GM19452 (cell line): ENCODE data around the gene GPR78.

Experiments used
- ATAC-seq: cut with Tn5 transposase; IDR thresholded peaks from one replicate; pipeline ENCODE4 v1.9.1; 2021; ENCODE audit not compliant: unreplicated experiment

GPR78 gene

DNA sequence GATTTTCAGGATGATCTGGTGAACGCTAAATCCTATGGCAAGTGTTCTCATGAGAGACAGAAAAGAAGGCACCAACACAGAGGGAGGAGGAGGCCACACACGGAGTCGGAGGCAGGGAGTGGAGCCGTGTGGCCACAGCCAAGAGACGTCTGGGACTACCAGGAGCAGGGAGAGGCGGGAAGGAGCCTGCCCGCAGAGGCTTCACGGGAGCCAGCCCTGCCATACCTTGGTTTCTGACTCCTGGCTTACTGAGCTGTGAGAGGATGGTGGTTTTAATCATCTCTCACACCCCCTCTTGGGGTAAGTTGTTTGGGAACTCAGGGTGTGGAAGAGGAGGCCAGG lies 33.5 kb upstream of the GPR78 start:
- no peak for ATAC-seq

DNA sequence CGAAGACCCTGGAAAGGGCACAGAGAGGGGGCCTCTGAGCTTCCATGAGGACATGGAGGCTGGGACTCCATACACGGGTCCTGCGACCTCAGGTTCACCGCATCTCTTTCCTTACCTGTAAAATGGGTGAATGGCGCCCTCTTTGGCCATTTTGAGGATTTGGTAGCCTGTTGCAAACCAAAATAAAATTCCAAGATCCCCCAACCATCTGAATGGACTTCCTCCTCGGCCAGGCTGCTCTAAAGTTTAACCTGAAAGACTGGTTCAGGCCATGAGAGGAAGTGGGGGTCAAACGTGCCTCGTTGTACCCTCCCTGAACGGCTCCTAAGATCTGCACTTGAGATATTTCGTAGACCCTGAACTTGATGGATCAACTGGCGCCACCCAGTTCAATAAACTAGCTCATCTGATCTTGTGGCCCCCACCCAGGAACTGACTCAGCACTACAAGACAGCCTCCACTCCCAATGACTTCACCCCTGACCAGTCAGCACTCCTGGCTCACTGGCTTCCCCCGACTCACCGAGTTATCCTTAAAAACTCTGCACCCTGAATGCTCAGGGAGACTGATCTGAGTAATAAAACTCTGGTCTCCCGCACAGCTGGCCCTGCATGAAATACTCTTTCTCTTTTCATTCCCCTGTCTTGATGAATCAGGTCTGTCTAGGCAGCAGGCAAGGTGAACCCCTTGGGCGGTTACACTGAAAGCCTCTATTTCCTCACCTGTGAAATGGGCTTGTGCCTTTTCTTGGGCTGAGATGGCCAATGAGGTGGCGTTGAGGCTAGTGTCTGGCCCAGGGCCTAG lies 32.9 kb upstream of the GPR78 start:
- no peak for ATAC-seq

DNA sequence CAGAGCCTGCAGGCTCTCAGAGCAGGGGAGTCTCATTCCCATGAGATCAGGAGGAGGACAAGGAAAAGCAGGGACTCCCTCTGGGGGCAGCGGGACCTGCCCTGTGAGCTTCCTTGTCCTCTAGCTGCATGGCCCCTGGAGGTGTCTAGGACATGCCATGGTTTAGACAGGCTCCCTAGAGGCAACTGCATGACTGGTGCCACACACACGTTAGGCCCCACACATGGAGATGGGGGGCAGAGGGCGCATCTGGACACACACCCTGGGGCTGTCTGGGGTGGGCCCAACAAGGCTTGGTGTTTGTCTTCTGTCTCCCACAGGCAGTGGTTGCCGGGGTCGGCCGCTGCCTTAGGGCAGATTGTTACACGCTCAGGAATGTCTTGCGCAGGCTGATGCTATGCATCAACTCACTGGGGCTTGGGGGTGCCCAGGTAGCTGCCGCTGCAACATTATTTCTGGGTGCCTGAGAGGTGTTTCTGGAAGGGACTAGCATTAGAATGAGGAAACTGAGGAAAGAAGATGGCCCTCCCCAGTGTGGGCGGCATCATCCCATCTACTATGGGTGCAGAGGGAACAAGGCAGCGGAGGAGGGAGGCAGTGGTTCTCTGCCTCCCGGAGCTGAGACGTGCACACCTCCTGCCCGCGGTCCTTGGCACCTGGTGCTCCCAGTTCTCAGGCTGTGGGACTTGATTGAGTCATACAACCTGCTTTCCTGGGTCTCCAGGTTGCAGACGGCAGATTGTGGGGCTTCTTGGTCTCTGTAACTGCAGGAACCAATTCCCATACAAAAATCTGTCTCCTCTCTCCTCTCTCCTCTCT lies 32.1 kb upstream of the GPR78 start:
- ATAC-seq, result no peak

DNA sequence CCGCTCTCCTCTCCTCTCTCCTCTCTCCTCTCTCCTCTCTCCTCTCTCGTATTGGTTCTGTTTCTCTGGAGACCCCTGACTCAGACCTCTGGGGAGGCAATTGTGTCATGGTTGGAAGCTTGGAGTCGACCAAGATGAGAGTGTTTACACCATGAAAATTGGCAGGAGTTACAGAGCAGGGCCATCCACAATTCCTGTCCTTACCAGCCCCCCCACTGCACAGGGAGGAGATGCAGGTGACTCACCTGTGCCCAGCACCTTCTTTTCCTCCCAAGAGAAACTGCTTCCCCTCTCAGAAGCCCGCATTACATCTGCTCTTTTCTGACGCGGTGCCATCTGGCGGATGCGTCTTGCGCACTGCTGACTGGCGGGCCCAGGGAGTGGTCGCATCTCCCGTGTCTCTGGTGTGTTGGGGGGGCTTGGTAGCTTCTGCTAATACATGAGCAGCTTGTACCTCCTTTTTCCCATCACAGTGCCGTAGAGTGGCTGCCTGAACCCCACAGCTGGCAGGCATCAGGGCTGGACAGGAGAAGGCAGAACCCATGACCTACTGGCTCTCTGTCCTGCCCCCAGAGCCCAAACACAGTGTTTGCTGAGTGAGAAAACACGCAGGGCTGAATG lies 31.4 kb upstream of the GPR78 start:
- ATAC-seq, result no peak

DNA sequence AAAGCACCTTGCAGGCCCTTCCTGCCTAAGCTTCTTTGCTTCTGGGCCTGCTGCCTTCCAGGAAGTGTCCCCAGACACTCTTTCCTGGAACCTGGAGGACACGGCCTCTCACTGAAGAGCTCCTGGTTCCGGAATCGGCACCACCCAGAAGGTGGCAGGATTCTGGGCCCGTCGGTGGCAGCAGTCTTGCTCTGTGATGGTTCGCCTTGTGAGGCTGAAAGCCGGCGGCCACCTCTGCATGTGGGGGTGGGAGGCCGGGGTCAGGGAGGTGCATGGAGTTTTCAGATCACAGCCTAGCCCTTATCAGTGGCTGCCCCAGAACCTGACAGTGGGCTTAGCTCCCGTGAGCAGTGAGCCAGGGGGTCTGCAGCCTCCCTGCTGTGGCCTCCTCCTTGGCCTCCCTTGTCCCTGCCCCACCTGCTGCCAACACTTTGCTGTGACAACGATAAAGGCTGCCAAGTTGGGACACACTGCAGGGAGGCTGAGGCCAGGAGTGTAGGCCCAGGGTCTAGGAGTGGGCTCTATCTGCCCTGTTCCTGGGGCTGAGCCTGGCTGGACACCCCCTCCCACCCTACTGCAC lies 30.8 kb upstream of the GPR78 start:
- ATAC-seq, result no peak

DNA sequence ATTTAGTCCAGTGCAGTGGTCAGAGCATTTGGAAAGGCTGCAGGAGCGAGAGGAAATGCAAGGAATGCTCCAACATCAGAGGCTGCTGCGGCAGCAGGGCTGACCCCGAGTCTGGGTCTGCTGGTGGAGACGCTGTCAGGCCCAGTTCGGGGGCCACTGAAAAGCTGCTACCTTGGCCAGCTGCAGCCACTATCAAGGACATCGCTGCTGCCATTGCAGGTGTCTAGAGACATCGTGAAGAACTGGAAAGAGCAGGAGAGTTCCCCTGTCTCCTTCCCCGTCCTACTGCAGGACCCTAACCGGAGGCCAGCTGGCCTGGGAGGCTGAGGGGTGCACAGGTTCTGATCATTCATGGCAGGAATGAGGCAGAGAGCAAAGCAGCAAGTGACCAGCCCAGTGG lies 29.5 kb upstream of the GPR78 start:
- ATAC-seq, result no peak

DNA sequence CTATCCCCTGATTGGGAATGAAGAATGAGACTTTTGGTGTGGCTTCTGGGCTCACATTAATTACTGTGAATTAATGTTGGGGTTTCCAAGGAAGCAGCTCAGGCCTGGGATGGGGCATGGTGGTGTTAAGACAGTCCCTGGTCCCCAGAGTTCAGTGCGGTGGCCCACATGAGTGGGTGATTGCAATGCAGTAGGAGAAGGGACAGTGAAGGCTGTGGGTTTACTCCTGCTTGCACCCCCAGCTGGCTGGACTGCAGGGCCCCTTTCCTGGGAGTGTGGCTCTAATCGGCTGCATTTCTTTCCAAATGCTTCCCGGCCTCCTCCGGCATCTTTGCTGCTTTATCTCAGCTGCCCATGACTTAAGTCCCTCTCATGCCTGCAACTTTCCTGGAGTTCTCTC lies 28.2 kb upstream of the GPR78 start:
- ATAC-seq, result no peak

DNA sequence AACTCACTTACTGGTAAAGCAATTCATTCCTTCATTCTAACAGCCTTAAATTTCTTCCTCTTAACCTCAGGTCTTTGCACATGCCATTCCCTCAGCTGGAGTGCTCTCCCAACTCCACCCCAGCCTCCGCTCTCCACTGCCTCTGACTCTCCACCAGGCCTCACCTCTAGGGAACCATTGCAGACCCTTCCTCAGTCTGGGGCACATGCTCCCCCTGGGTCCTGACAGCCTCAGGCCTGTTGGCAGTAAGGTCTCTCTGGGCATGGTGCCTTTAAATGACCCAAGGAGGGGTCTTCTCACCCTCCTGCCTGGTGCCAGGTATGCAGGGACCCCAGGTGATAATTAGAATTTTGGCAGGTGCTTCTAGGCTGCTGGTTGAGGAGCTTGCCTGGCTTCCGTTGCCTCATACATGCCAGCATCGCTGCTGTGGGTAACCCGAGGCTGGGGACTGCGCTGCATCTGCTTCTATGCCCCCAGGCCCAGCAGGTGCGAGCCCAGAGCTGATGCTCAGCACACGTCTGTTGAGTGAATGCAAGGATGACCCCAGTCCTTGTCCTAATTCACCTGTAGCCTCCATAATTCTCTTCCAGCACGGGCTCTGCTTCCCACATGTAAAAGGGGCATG lies 27.5 kb upstream of the GPR78 start:
- no peak for ATAC-seq

DNA sequence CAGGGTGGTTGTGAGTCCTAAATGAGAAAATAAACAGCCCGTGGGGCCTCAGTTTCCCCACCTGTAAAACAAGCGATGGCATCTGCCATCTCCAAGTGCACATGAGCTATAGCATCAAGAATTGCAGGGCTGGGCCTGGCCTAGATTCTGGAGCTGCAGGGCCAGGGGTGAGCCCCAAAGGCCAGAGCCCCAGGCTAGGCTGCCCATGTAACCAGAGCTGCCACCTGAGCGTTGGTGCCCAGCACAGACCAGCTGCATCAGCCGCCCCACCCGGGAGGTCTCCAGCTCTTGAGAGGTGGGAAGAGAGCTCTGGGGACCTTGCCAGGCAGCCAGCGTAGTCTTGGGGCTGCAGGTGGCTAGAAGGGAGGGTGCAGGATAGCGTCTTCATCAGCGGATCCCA lies 27.0 kb upstream of the GPR78 start:
- no peak for ATAC-seq

DNA sequence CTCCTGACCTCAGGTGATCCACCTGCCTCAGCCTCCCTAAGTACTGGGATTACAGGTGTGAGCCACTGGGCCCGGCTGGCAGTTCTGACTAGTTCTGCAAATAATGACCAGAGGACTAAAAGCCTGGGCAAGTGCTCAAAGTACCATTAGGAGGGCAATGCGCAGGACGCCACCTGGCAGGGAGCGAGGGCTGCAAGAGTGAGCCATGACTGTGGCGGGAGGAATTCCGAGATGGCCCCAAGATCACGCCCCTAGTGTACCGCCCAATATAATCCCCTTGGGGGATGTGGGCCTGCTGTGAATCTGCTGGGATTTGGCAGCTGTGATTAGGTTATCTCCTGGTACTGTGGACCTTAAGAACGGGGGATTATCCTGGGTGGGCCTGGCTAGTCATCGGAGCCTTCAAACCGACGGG lies 26.2 kb upstream of the GPR78 start:
- no peak for ATAC-seq

DNA sequence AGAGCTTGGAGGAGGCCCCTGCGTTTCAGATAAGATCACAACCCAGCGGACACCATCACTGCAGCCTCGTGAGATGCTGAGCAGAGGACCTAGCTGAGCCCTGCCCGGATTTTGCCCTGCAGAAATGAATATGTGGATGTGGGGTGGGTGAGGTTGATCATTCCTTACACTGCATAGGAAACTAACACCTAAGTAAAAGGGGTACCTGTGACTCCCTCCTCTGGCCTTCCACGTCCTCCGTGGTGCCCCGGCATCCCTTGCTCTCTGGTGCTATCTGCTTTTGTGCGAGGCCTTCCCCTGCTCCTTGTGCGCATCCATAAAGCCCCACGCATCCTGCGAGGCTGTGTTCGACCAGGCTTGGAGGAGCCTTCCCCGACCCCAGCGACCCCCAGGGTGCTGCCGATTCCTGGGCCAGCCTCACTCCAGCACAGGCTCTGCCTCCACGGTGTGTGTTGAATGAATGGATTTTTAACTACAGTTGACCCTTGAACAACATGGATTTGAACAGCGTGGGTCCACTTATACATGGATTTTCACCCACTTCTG lies 25.6 kb upstream of the GPR78 start:
- ATAC-seq, result no peak

DNA sequence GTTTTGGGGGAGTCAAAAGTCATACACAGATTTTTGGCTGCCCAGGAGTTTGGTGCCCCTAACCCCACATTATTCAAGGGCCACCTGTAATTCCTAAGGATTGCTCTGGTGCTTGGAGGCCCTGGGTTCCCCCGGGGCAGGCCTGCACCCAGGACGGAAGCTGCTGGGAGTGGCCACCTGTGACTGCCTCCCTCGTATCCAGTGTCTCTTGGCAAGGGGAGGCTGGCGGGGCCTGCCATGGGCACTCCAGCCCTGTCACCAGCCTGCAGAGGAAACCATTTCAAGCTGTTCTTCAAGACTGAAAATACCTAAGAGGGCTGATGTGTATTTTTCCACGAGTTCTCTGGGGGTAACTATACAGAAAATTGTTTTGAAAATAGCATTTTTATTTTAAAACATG lies 24.5 kb upstream of the GPR78 start:
- no peak for ATAC-seq

DNA sequence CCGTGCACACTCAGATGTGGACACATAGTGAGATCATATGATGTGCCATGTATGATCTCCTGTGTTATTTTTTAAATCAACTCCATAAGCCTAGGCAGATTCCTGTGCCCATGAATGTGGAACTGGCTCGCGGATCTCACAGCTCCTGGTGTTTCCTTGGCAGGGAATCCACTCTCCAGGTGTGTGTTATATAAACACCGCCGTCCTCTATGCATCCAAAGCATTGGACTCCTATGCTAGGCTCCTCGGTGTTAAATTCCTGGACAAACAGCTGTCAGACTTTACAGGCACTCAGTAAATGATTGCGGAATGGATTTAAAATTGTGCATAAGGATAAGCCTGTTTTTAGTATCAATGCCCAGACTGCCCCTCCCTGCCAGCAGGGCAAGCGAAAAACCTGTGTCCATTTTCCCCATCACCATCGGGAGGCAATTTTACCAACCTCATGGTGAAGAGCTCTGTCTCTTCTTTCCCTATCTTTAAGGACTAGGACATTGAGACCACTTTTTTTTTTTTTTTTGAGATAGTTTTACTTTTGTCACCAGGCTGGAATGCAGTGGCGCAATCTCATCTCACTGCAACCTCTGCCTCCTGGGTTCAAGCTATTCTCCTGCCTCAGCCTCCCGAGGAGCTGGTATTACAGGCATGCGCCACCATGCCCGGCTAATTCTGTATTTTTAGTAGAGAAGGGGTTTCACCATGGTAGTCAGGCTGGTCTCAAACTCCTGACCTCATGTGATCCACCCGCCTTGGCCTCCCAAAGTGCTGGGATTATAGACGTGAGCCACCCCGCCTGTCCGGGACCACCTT lies 23.6 kb upstream of the GPR78 start:
- no peak for ATAC-seq

DNA sequence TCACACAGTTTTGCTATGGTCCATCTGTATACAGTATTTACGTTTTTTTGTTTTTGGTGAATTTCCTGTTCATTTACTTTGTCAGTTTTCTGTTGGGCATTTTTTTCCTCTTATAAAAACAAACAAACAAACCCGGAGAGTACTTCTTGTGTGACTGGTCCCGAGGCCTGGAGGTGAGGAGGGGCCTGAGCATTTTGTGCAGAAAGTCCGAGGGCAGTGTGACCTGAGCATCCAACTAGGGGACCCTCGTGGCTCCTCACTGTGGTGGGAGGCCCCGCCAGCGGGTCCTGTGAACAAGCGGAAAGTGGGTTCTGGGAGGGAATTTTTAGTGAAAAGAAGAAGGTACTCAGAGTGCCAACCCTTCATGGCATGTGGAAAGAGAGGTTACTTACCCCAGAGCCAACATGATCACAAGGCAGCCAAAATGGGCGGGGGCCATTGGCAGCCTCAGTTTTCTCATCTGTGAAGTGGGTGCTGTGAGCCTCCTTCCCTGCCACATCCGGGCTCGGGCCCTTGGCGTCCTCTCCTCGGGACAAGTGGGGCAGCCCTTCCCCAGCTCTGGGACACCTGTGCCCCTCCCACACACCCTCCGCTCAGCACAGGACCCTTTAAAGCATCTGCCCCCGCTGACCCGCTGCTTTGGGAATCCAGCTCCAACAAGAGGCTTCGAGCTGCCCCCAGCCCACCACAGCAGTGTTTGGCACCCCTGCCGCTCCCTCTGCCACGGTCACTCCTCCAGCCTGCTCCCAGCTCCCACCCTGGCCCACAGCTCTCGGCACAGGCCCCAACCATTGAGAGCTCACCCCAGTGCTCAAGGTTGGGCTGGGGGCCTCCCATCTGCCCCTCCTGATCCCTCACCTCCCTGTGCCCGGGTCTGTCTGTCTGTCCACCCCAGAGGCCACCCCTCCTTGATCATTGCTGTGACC lies 22.8 kb upstream of the GPR78 start:
- ATAC-seq, result no peak

DNA sequence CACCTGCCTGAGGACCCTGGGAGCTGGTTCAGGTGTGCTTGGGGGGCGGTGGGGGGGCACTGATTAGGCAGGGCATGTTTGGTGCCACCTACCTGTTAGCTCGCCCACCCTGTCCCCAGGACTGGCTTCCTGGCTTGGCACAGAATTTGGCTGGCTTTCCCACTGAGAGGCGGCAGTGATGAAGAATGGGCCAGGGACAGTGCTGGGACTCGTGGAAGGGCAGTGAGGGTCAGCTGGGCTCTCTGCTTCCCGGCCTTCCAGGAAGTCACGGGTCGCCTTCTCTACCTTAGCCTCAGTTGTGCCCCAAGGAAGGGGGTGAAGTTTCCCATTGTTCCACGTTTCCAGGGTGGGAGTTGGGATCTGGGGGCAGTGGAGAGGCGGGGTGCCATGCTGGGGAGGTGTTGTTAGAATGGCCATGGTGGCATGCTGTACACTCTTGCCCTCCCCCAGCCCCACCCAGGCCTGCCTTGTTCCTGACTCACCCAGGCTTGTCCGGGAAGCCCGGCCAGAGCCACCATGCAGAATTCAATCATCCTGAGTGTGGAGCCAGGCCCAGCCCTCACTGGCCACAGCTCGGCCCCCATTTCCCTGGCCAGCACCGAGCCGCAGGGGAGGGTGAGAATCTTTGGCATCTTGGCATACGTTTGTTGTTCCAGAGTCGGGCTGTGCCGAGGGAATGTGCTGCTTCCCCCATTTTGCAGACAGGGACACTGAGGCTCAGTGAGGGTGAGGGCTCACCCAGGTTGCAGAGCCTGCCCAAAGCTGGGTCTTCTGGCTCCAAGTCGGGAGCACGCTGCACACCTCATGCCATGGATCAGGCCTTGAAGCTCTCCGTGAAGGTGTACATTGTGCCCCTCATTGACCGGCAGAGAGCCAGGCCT lies 21.9 kb upstream of the GPR78 start:
- no peak for ATAC-seq

DNA sequence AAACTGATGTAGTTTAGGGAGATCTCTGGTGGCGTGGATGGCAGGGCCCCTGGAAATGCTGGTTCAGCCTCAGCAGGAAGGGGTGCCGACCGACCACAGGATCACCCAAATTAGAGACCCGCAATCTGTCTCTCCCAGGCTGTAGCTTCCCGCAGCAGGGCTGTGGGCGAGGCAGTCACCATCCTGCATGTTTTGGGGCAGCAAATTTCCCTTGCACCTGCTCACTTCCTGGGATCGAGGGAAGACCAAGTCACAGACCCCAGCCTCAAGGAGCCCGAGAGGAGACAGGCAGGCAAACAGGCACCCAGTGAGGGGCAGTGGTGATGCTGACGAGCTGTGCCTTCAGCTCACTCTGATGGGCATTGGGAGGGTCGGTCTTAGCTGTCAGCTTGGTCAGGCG lies 21.2 kb upstream of the GPR78 start:
- no peak for ATAC-seq

DNA sequence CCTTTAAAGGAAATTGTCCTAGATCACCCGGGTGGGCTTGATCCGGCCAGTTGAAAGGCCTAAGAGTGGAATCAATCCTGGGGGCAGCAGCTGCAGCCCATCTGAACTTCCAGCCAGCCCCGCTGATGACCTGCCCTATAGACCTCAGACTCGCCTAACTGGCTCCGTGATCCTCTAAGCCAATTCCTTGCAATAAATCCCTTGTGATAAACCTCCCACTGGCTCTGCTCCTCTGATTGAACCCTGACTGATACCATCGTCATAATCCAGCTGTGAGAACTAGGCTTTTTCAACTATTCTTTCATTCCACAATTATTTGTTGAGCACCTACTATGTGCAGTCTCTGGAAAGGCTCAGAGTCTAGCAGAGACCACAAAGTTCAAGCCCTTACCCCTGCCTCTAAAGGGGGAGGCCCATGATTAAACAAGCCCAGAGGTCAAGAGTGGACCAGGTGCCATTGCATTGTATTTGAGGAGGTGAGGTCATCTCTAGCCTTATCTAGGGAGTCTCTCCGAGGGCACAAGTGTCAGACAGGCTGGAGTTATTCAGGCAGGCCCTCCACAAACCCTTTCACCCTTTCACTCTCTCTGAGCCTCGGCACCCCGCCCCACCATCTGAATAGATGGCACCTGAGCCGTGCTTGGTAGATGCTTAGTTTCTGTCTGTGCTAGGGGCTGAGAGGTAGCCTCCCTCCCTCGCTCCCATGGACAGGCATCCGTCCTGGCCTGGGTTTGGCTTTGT lies 20.5 kb upstream of the GPR78 start:
- ATAC-seq, result no peak
